Astrocyte of the spinal cord (primary cell): ENCODE results near the gene TCTN2.

Experiments
- DNase-seq: peaks from one replicate; pipeline ENCODE4 v3.0.0; 2011; ENCODE audit warnings: low read depth, low spot score
- H3K4me3 ChIP-seq: 2 replicates; pipeline ENCODE4 v1.5.1; 2011; ENCODE audit warnings: low read depth, mild to moderate bottlenecking, low read length, moderate library complexity
- CTCF ChIP-seq: IDR thresholded peaks from 2 replicates; pipeline ENCODE4 v1.5.1; 2012; ENCODE audit warnings: low read depth, mild to moderate bottlenecking, low read length, inconsistent platforms
- in situ Hi-C: cut with HindIII; loops from 2 replicates; pipeline ENCODE4 v1.10.0; 2017; ENCODE audit warnings: low sequenced_read_pairs

Gene TCTN2

DNA sequence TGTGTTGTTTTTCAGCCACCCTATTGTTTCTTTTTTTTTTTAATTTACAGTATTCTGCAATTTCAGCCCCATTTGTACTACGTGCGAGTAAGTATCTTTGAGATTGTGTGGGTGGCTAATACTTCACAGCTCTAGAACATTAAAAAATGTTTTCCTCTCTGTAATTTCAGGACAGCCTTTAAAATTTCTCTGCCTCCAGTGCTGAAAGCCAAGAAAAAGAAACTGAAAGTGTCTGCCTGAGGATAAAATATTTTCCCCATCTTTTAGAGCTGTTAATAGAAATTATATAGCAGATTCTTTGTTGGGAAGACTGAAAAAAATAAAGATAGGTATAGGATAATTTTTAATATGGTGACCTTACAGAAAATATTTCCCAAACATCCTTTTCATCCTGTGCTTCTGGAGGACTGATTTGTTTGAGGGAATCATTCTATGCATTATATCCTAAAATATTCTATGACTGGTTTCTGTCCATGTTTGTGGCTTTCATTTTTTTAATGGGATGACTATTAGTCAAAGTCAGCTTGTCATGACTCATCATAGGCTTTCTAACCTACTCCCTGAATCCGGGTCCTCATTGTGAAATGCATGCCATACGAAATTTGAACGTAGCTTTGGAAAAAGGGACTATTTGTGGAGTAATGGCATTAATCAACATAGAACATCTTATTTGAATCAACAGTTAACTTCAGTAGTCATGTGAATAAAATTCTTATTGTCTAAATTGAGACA lies 10.8 kb upstream of the TCTN2 start:
- H3K4me3 ChIP-seq = no peak overlapping the region
- in situ Hi-C loops = no loop called here
- DNase-seq = peak; percentile 49
- TF ChIP-seq CTCF = no peak

DNA sequence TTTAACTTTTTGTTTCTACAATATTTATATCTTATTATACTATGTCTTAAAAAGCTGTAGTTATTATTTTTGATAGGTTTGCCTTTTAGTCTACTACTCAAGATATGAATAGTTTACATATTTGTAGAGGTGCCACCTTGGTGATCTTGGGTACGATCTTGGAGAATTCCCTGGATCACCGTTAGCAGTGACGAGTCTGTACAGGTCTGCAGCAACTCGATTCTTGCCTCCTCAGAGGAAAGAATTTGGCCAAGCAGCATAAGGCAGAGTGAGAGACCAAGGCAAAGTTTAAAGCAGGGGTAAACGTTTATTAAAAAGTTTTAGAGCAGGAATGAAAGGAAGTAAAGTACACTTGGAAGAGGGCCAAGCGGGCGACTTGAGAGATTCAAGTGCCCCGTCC lies 3.1 kb upstream of the TCTN2 start:
- TF ChIP-seq CTCF = no peak

DNA sequence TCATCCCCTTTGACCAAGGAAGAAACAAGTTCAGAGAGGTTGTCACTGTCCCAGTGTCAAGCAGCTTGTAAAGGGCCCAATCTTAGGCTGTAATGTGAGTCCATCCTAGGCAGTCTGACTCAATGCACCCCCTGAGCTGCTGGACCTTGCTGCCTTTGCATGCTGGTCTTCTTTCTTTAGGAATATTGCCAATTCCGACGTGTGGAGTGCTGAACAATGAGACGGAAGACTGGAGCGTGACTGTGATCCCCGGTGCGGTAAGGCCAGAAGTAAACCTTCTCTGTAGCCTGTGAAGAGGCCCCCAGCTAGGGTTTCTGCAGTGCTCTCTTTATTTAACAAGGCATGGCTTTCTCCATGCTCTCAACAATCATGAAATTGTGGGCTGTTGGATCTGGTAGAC lies 963 bp downstream of the TCTN2 start:
- no peak for TF ChIP-seq CTCF
- in situ Hi-C loops = no loop called here
- peak; percentile 65 for DNase-seq
- peak overlapping the region; percentile 89 for H3K4me3 ChIP-seq

More for the DNA sequence above, 3.1 kb upstream of the TCTN2 start:
- in situ Hi-C loops = no loop called here
- no peak for DNase-seq
- H3K4me3 ChIP-seq = no peak overlapping the region

DNA sequence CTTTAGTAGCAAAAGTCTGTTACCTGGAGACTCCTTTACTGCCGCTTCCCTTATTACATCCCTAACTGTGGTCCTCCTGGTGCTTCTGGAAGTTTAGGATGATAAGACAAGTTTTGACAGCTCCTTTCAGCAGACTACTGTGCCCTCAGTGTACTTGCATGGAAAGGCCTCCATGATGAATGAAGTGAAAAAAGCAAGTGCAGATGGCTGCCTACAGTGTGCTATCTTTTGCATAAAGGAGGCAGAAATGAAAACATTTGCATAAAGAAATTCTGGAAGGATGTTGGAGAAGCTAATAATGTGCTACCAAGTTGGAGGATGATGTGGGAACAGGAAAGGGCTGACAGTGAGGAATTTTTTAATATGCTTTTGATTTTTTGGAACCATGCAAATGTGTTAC lies 4.5 kb downstream of the TCTN2 start:
- in situ Hi-C loops = no loop called here

GRCh38 chr12:123676616-123677320 lies 5.9 kb downstream of the TCTN2 start:
- DNase-seq = no peak
- H3K4me3 ChIP-seq = no peak overlapping the region
- in situ Hi-C loops = no loop called here
- TF ChIP-seq CTCF = no peak

More for the DNA sequence above, 4.5 kb downstream of the TCTN2 start:
- H3K4me3 ChIP-seq = no peak overlapping the region
- TF ChIP-seq CTCF = no peak
- no peak for DNase-seq

GRCh38 chr12:123678981-123679380 lies 8.1 kb downstream of the TCTN2 start:
- DNase-seq = no peak
- in situ Hi-C loops = no loop called here
- no peak for TF ChIP-seq CTCF
- no peak overlapping the region for H3K4me3 ChIP-seq
